Common myeloid progenitor, CD34-positive (primary cell): Measurements from ENCODE around the gene UTP18.

Source experiments
- CTCF ChIA-PET: fragments of 350-600 bp; sonication (Branson Sonifier 250); formaldehyde crosslinking; loops from one replicate; lab custom pipeline; 2021; ENCODE audit warnings: antibody characterized with exemption; lab: Charles Lee
- POLR2A ChIA-PET: fragments of 350-600 bp; sonication (Branson Sonifier 250); formaldehyde crosslinking; loops from one replicate; lab custom pipeline; 2021; ENCODE audit warnings: antibody characterized with exemption; lab: Charles Lee
- DNase-seq, 3 donors: peaks; one replicate each; pipeline versions ENCODE4 v3.0.0 to v3.0.0-alpha.2; 2013
- H3K27ac ChIP-seq, 2 experiments: 1 replicate in 1 of 2; 2 replicates in 1 of 2; pipeline ENCODE4 v1.7.0; 2013; ENCODE audit warnings: inconsistent platforms in 2 of 2, low read length in 2 of 2, mild to moderate bottlenecking in 2 of 2, low read depth in 1 of 2, moderate library complexity in 1 of 2; ENCODE audit not compliant: severe bottlenecking in 2 of 2, insufficient read depth in 1 of 2, poor library complexity in 1 of 2
- H3K27me3 ChIP-seq, 5 experiments: replicated peaks in 2 of 5; 1 replicate in 3 of 5; 2 replicates in 2 of 5; pipeline versions ENCODE4 v1.6.1 to v1.7.0; 2013; ENCODE audit warnings: low read length in 4 of 5, mild to moderate bottlenecking in 2 of 5, moderate library complexity in 2 of 5, inconsistent platforms in 1 of 5; ENCODE audit not compliant: insufficient read depth in 5 of 5, control insufficient read depth in 4 of 5
- H3K36me3 ChIP-seq, 4 experiments: 1 replicate in 2 of 4; 2 replicates in 2 of 4; pipeline versions ENCODE4 v1.6.1 to v1.7.0; 2013; ENCODE audit warnings: low read length in 3 of 4, control low read depth in 1 of 4, mild to moderate bottlenecking in 1 of 4; ENCODE audit not compliant: control insufficient read depth in 4 of 4, insufficient read depth in 4 of 4
- H3K4me1 ChIP-seq, 4 experiments: 1 replicate in 3 of 4; 2 replicates in 1 of 4; pipeline versions ENCODE4 v1.6.1 to v1.7.1; 2013; ENCODE audit warnings: low read length in 3 of 4, mild to moderate bottlenecking in 3 of 4, control low read depth in 1 of 4, inconsistent platforms in 1 of 4, moderate library complexity in 1 of 4; ENCODE audit not compliant: control insufficient read depth in 4 of 4, insufficient read depth in 4 of 4; ENCODE audit errors: control extremely low read depth in 1 of 4
- H3K4me3 ChIP-seq, 7 experiments: 1 replicate in 4 of 7; 2 replicates in 3 of 7; pipeline versions ENCODE4 v1.5.1 to v1.7.0; 2013; ENCODE audit warnings: mild to moderate bottlenecking in 7 of 7, low read length in 6 of 7, moderate library complexity in 6 of 7, inconsistent platforms in 2 of 7, low read depth in 2 of 7, control low read depth in 1 of 7; ENCODE audit not compliant: insufficient read depth in 4 of 7, control insufficient read depth in 1 of 7; ENCODE audit errors: extremely low read depth in 1 of 7
- H3K9me3 ChIP-seq, 5 experiments: 1 replicate in 4 of 5; 2 replicates in 1 of 5; pipeline versions ENCODE4 v1.6.1 to v1.7.1; 2013; ENCODE audit warnings: low read length in 4 of 5, mild to moderate bottlenecking in 2 of 5, inconsistent platforms in 1 of 5, low read depth in 1 of 5, moderate library complexity in 1 of 5; ENCODE audit not compliant: control insufficient read depth in 4 of 5, insufficient read depth in 2 of 5; ENCODE audit errors: control extremely low read depth in 1 of 5
- WGBS: methylation state at CpG from one replicate; pipeline ENCODE4 v1.1.5; 2013; ENCODE audit not compliant: insufficient coverage; 5-methylcytosine and 5-hydroxymethylcytosine counted together

Gene UTP18

GRCh38 chr17:51257150-51258081, 2.9 kb upstream of the UTP18 start:
- Histone ChIP-seq H3K36me3 (peaks cover 9 to 30% (median 18%) of the 10 kb centered on the region in 4 experiments), H3K4me3 (peak overlapping the region in 3 of 7 experiments; percentile 34 to 93 (median 90)), H3K27me3 (no peaks in the 10 kb centered on the region), H3K9me3 (no peaks in the 10 kb centered on the region), H3K27ac (peak overlapping the region in 1 of 2 experiments; percentile 100), H3K4me1 (peaks cover 17 to 38% (median 32%) of the 10 kb centered on the region in 4 experiments)
- 89% methylated on average over 3 of the region's 3 CpGs for WGBS
- no peak for DNase-seq
- ChIA-PET CTCF (interaction anchor here (1.3 to 1.9 kb wide), 2 partner anchors 10 to 33 kb away, joined by 3 to 4 read pairs; no protein-coding TSS in a partner anchor), POLR2A (interaction anchor here (0.7 kb wide), 1 partner anchor 92 kb away, joined by 3 read pairs; no protein-coding TSS in a partner anchor)

DNA sequence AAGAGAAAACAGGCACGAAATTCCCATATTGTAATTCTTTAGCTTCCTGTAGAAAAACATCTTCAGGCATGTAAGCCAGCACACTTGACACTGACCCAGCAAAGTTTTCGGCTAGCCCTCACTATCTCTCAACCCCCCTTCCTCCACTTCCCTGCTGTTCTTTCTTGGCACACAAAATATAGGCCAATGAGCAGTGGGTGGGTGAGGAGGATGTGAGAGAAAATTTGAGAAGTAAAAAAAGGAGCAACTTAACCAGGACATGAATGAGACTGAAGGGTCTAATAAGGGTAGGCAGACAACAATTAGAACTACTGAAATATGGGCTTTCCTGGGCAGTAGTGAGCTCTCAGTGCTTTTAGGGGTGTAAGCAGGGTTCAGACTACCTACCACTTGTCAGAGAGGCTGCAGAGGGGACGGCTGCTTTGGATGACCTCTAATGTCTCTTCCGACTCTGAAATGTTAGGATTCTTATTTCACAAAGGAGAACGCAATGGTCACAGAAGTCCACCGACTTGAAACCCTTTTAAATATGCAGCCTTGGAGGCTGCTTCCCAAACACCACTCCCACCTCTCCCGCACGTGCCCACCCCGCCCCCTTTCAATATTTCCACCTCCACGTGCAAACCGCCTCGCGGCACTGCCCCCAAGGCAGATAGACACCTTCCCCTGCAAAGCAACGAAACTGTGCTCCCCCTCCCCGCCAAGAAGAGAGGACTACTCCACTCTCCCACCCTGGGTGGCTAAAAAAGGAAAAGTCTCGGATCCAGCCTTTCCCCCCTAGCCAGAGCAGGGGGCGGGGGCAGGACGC, 1.4 kb upstream of the UTP18 start:
- POLR2A ChIA-PET: no interaction called here
- peak; percentile 10 to 33 (median 18) for DNase-seq
- H3K27me3 ChIP-seq: no peaks in the 10 kb centered on the region
- peaks cover 17 to 45% (median 37%) of the 10 kb centered on the region in 4 experiments for H3K4me1 ChIP-seq
- peak overlapping the region; percentile 99 to 100 for H3K27ac ChIP-seq
- no peaks in the 10 kb centered on the region for H3K9me3 ChIP-seq
- H3K36me3 ChIP-seq: peaks cover 9 to 31% (median 16%) of the 10 kb centered on the region in 4 experiments
- CTCF ChIA-PET: interaction anchor here (1.2 kb wide), 1 partner anchor 19 kb away, joined by 4 read pairs; no protein-coding TSS in a partner anchor
- WGBS: 3% methylated on average over 5 of the region's 18 CpGs
- peak overlapping the region; percentile 85 to 95 (median 92) for H3K4me3 ChIP-seq

GRCh38 chr17:51259564-51260236, 646 bp upstream of the UTP18 start, which contains the start of gene MBTD1:
Gene MBTD1, minus strand, starts transcription at chr17:51260049. Its CDS starts 34,888 bp downstream, at chr17:51225161.
- POLR2A ChIA-PET: interaction anchor here (1.3 kb wide), 1 partner anchor 22 kb away, joined by 4 read pairs; no protein-coding TSS in a partner anchor
- no peaks in the 10 kb centered on the region for H3K27me3 ChIP-seq
- H3K27ac ChIP-seq: peak within 1 kb of the TSS; percentile 99 to 100
- H3K4me3 ChIP-seq: peak within 1 kb of the TSS; percentile 85 to 95 (median 92)
- H3K9me3 ChIP-seq: no peaks in the 10 kb centered on the region
- peak; percentile 98 to 99 (median 99) for DNase-seq
- WGBS: 0% methylated on average over 32 of the region's 42 CpGs
- CTCF ChIA-PET: no interaction called here
- peaks cover 17 to 47% (median 41%) of the 10 kb centered on the region in 4 experiments for H3K4me1 ChIP-seq
- peaks cover 7 to 23% (median 11%) of the 10 kb centered on the region in 4 experiments for H3K36me3 ChIP-seq

DNA sequence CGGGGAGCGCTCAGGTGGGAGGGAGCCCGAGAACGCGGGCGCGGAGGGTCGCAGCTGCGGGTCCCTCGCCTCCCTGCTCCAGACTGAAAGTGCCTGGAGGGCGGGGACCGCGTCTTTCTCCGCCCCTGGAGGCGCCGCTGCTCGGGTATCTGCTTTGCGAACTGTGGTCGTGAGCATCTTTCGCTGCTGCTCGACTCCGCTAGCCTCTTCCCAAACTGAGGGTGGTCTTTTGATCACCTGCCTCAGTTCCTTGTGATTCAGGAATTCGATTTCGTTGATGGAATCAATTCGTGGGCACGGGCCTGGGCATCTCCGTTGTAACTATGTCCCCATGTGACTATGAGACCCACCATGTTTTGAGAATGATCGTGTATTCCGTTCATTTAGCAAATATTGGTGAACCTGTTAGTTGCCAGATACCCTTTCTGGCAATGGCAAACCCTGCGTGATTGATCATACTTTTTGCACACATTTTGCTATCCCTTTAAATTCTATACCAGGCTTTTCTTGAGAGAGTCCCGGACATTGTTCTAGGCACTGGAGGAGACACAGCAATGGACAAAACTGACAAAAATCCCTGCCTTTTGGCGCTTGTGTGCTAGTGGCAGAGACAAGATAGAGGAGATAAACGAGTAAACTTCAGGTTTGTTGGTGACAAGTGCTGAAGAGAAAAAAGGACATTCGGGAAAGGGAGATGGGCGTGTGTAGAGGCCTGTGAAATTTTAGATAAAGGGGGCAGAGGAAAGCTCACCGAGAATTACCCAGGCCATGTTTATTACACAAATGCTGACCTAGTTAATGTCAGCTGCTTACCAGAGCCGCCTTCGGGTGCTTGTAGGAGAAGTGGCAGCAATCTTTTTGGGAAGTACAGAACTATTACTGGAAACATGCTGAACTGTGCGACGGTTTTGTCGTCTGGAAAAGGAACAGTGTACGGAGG, 948 bp downstream of the UTP18 start:
- ChIA-PET POLR2A (interaction anchor here (0.5 to 1.3 kb wide), 4 partner anchors 9 to 111 kb away, joined by 3 to 4 read pairs (median 4); no protein-coding TSS in a partner anchor), CTCF (interaction anchor here (0.6 to 1.0 kb wide), 2 partner anchors 34 to 47 kb away, joined by 3 read pairs; no protein-coding TSS in a partner anchor)
- DNase-seq: peak; percentile 18 to 86 (median 83)
- H3K36me3 ChIP-seq: peaks cover 4 to 22% (median 10%) of the 10 kb centered on the region in 4 experiments
- H3K9me3 ChIP-seq: no peaks in the 10 kb centered on the region
- peaks cover 17 to 47% (median 41%) of the 10 kb centered on the region in 4 experiments for H3K4me1 ChIP-seq
- WGBS: under 1% methylated on average over 42 of the region's 42 CpGs
- peak overlapping the region; percentile 85 to 95 (median 92) for H3K4me3 ChIP-seq
- no peaks in the 10 kb centered on the region for H3K27me3 ChIP-seq
- H3K27ac ChIP-seq: peak overlapping the region; percentile 99 to 100

DNA sequence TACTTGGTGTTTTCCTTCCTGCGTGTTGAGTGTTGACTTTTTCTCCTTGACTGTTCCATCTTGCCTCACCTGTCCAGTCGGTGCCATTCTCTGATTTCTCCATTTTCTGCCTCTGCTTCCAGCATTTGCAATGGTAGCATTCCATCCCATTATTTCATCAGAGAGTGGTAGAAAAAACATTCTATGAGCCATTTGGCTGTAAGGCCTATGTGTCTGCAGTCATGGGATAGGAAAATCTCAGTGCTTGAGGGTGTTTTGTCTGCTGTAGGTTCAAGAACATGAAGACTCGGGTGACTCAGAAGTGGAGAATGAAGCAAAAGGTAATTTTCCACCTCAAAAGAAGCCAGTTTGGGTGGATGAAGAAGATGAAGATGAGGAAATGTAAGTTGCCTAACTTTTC, 2.7 kb downstream of the UTP18 start:
- Histone ChIP-seq H3K4me1 (peaks cover 13 to 36% (median 33%) of the 10 kb centered on the region in 4 experiments), H3K9me3 (no peaks in the 10 kb centered on the region), H3K27me3 (no peaks in the 10 kb centered on the region), H3K27ac (no peak overlapping the region), H3K4me3 (no peak overlapping the region), H3K36me3 (peaks cover 3 to 31% (median 21%) of the 10 kb centered on the region in 4 experiments)
- ChIA-PET CTCF (no interaction called here), POLR2A (no interaction called here)
- 94% methylated on average over 3 of the region's 3 CpGs for WGBS
- DNase-seq: no peak
